Endometrium (tissue), 2 donors: ENCODE data around the gene DOK5.

ENCODE experiments used
- FAIRE-seq: peaks from 2 replicates; lab custom pipeline; 2012; peaks lifted over from hg19 to GRCh38; lab: Jason Lieb, UNC
- donor health status: control.
- donor health status: control.

Gene DOK5

GRCh38 chr20:54559890-54560289 is 84.5 kb downstream of the DOK5 start:
- no peak for FAIRE-seq

GRCh38 chr20:54560357-54560756 is 85.0 kb downstream of the DOK5 start:
- no peak for FAIRE-seq

GRCh38 chr20:54565255-54565654 is 89.9 kb downstream of the DOK5 start:
- FAIRE-seq: no peak

- no peak for FAIRE-seq
Observed at GRCh38 chr20:54566031-54566688, 90.8 kb downstream of the DOK5 start.

GRCh38 chr20:54570561-54570960 is 95.2 kb downstream of the DOK5 start:
- no peak for FAIRE-seq

- no peak for FAIRE-seq
Observed at GRCh38 chr20:54572665-54573435, 97.5 kb downstream of the DOK5 start.

GRCh38 chr20:54573838-54574237 is 98.4 kb downstream of the DOK5 start:
- no peak for FAIRE-seq

GRCh38 chr20:54576518-54576917 is 101.1 kb downstream of the DOK5 start:
- no peak for FAIRE-seq

- FAIRE-seq: no peak
Observed at GRCh38 chr20:54577637-54578036, 102.2 kb downstream of the DOK5 start.

GRCh38 chr20:54585217-54585616 is 109.8 kb downstream of the DOK5 start:
- no peak for FAIRE-seq

- FAIRE-seq: no peak
Observed at GRCh38 chr20:54587408-54587807, 112.0 kb downstream of the DOK5 start.

- FAIRE-seq: no peak
Observed at GRCh38 chr20:54589402-54590030, 114.1 kb downstream of the DOK5 start.

- no peak for FAIRE-seq
Observed at GRCh38 chr20:54590856-54591255, 115.5 kb downstream of the DOK5 start.

GRCh38 chr20:54596651-54597050 is 121.3 kb downstream of the DOK5 start:
- no peak for FAIRE-seq

GRCh38 chr20:54598352-54598751 is 123.0 kb downstream of the DOK5 start:
- no peak for FAIRE-seq

GRCh38 chr20:54600634-54601033 is 125.2 kb downstream of the DOK5 start:
- FAIRE-seq: no peak

- no peak for FAIRE-seq
Observed at GRCh38 chr20:54601831-54602515, 126.6 kb downstream of the DOK5 start.

- no peak for FAIRE-seq
Observed at GRCh38 chr20:54605319-54605718, 129.9 kb downstream of the DOK5 start.

GRCh38 chr20:54606380-54606779 is 131.0 kb downstream of the DOK5 start:
- no peak for FAIRE-seq

GRCh38 chr20:54608039-54608745 is 132.8 kb downstream of the DOK5 start:
- FAIRE-seq: no peak

GRCh38 chr20:54608943-54609342 is 133.6 kb downstream of the DOK5 start:
- FAIRE-seq: no peak
